GM18505 (cell line): ENCODE measurements around the gene PTPRC.

ENCODE experiments used
- ATAC-seq: cut with Tn5 transposase; IDR thresholded peaks from one replicate; pipeline ENCODE4 v1.9.1; 2021; ENCODE audit not compliant: unreplicated experiment
- POLR2A ChIP-seq: IDR thresholded peaks from 4 replicates; pipeline ENCODE4 v1.6.1; 2011; ENCODE audit warnings: borderline replicate concordance; ENCODE audit not compliant: insufficient read depth, insufficient read length; ENCODE audit errors: extremely low read depth

The PTPRC gene

GRCh38 chr1:198805498-198806151 is 166.8 kb downstream of the PTPRC start:
- TF ChIP-seq POLR2A: no peak
- no peak for ATAC-seq

DNA sequence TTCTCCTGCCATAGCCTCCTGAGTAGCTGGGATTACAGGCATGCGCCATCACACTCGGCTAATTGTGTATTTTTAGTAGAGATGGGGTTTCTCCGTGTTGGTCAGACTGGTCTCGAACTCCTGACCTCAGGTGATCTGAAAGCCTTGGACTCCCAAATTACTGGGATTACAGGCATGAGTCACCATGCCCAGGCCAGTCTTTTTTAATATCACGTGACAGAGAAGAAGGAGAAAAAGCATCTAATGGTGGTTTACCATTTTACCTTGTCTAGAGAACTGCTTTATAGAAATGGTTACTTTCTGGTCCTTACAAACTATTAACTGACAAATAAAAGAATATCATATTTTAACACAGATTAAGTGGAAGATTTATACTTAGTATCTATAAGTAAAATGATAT is 168.0 kb downstream of the PTPRC start:
- TF ChIP-seq POLR2A: no peak

More for the DNA sequence above, 168.0 kb downstream of the PTPRC start:
- no peak for ATAC-seq
